ACC112 (cell line): Measurements from ENCODE around the gene MTG1.

Experiments
- H2AFZ ChIP-seq: fragments of 200-600 bp; sonication (generic); one replicate; pipeline ENCODE4 v1.6.0; 2017; ENCODE audit warnings: antibody characterized with exemption, low read length; ENCODE audit not compliant: unreplicated experiment
- H3K27ac ChIP-seq: fragments of 200-600 bp; sonication (generic); 2 replicates; pipeline ENCODE4 v1.5.1; 2014; ENCODE audit warnings: low read depth, mild to moderate bottlenecking, antibody characterized with exemption, low read length, moderate library complexity
- H3K27me3 ChIP-seq: fragments of 200-600 bp; sonication (generic); 2 replicates; pipeline ENCODE4 v1.6.1; 2014; ENCODE audit warnings: mild to moderate bottlenecking, antibody characterized with exemption, low read length, moderate library complexity, mixed read lengths; ENCODE audit not compliant: insufficient read depth
- H3K36me3 ChIP-seq: fragments of 200-600 bp; sonication (generic); 2 replicates; pipeline ENCODE4 v1.6.1; 2016; ENCODE audit warnings: mild to moderate bottlenecking, antibody characterized with exemption, low read length, moderate library complexity, mixed read lengths; ENCODE audit not compliant: insufficient read depth
- H3K4me1 ChIP-seq: fragments of 200-600 bp; sonication (generic); one replicate; pipeline ENCODE4 v1.6.1; 2016; ENCODE audit warnings: low read length, mixed read lengths; ENCODE audit not compliant: insufficient read depth, unreplicated experiment, control insufficient read depth
- H3K4me3 ChIP-seq: fragments of 200-600 bp; sonication (generic); 2 replicates; pipeline ENCODE4 v1.5.1; 2014; ENCODE audit warnings: mild to moderate bottlenecking, low read depth, low read length
- H3K79me2 ChIP-seq: fragments of 200-600 bp; sonication (generic); one replicate; pipeline ENCODE4 v1.6.0; 2016; ENCODE audit warnings: low read length; ENCODE audit not compliant: control insufficient read depth, unreplicated experiment, insufficient read depth

The MTG1 gene

DNA sequence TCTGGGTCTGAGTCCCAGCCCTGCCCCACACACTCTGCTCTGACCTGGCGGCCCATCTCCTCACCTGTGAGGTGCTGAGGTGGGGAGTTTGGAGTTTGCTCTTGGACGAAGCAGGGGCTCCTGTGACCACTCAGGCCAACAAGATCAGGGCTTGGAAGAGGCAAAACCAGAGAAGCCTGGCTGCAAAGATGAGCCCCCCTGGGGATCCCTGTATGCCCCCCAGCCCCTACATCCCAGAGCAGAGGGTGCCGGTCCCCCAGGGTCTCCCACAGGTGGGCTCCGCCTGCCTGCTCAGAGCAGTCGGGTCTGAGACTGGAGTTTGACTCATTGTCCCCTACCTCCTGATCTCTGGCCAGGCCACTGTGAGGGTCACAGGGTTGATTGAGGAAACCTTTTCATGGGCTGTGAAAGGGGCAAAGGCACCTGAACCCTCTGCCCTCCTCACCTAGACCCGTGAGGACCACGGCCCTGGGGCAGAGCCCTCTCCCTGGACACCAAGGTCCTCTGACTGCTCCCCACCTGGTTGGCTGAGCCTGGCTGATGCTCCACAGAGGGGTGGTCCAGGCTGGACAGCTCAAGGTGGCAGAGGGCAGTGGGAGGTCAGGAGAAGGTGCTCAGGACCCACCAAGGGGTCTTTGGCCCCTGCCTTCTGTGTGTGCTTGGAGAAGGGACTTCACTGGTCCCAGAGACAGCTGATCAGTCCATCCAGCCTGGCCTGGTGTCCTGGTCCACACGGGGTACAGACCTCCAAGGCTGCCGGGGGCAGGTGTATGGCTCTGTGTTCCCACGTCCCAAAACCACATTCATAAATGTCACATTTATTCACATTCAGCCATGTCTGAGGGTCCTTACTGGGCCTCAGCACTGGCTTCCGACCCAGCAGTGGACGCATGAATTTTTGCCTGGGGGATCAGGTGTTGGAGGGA lies 50.6 kb downstream of the MTG1 start:
- H3K79me2 ChIP-seq = no peaks in the 10 kb centered on the region
- no peak overlapping the region for H3K4me3 ChIP-seq
- no peaks in the 10 kb centered on the region for H3K27me3 ChIP-seq
- no peak overlapping the region for H3K27ac ChIP-seq
- no peak overlapping the region for H2AFZ ChIP-seq
- H3K36me3 ChIP-seq = no peaks in the 10 kb centered on the region; the same call in 1 of the 2 replicates
- H3K4me1 ChIP-seq = no peaks in the 10 kb centered on the region

- Histone ChIP-seq H3K36me3 (no peaks in the 10 kb centered on the region; the same call in 1 of the 2 replicates), H3K4me3 (no peak overlapping the region), H3K27ac (no peak overlapping the region), H3K4me1 (no peaks in the 10 kb centered on the region), H2AFZ (no peak overlapping the region), H3K79me2 (no peaks in the 10 kb centered on the region), H3K27me3 (no peaks in the 10 kb centered on the region)
Observed at GRCh38 chr10:133445268-133445732, 51.3 kb downstream of the MTG1 start.

- no peaks in the 10 kb centered on the region for H3K4me1 ChIP-seq
- no peaks in the 10 kb centered on the region for H3K79me2 ChIP-seq
- H3K27me3 ChIP-seq = no peaks in the 10 kb centered on the region
- no peak overlapping the region for H3K4me3 ChIP-seq
- H2AFZ ChIP-seq = no peak overlapping the region
- H3K27ac ChIP-seq = no peak overlapping the region
- no peaks in the 10 kb centered on the region; the same call in 1 of the 2 replicates for H3K36me3 ChIP-seq
Observed at GRCh38 chr10:133445751-133446708, 52.1 kb downstream of the MTG1 start.

DNA sequence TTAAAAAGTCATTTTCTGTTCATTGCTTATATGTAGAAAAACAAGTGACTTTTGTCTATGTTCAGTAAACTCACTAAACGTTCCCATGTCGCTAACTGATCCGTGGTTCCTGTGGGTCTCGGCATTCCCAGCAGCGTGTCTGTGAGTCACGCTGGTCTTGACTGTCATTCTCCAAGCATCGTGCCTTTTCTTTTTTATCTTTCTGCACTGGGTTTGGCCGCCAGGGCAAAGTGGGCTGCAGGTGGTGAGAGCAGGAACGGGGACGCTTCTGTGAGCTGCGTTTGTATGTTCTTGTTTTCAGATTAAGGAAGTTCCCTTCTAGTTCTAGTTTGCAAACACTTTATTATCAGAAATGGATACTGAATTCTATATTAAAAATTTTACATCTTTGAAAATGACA lies 53.0 kb downstream of the MTG1 start:
- Histone ChIP-seq H3K36me3 (no peaks in the 10 kb centered on the region; the same call in 1 of the 2 replicates), H3K27ac (no peak overlapping the region), H3K4me3 (no peak overlapping the region), H3K4me1 (no peaks in the 10 kb centered on the region), H3K79me2 (no peaks in the 10 kb centered on the region), H3K27me3 (no peaks in the 10 kb centered on the region), H2AFZ (no peak overlapping the region)

DNA sequence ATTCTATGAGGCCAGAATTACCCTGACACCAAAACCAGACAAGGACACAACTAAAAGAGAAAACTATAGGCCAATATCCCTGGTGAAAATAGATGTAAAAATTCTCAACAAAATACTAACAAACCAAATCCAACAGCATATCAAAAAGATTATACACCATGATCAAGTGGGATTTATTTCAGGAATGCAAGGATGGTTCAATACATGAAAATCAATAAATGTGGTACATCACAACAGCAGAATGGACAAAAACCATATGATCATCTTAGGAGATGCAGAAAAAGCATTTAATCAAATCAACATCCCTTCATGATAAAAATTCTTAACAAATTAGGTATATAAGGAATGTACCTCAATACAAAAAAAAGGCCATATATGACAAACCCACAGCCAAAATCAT lies 54.2 kb downstream of the MTG1 start:
- Histone ChIP-seq H3K79me2 (no peaks in the 10 kb centered on the region), H2AFZ (no peak overlapping the region), H3K4me3 (no peak overlapping the region)

GRCh38 chr10:133451346-133451745 lies 57.4 kb downstream of the MTG1 start:
- no peak overlapping the region for H3K27ac ChIP-seq
- no peaks in the 10 kb centered on the region for H3K27me3 ChIP-seq
- H3K4me3 ChIP-seq = no peak overlapping the region
- H3K79me2 ChIP-seq = no peaks in the 10 kb centered on the region
- H3K36me3 ChIP-seq = no peaks in the 10 kb centered on the region; the same call in 1 of the 2 replicates
- no peak overlapping the region for H2AFZ ChIP-seq
- H3K4me1 ChIP-seq = no peaks in the 10 kb centered on the region

More for the DNA sequence above, 54.2 kb downstream of the MTG1 start:
- H3K4me1 ChIP-seq = no peaks in the 10 kb centered on the region
- no peaks in the 10 kb centered on the region; the same call in 1 of the 2 replicates for H3K36me3 ChIP-seq
- H3K27ac ChIP-seq = no peak overlapping the region
- H3K27me3 ChIP-seq = no peaks in the 10 kb centered on the region

DNA sequence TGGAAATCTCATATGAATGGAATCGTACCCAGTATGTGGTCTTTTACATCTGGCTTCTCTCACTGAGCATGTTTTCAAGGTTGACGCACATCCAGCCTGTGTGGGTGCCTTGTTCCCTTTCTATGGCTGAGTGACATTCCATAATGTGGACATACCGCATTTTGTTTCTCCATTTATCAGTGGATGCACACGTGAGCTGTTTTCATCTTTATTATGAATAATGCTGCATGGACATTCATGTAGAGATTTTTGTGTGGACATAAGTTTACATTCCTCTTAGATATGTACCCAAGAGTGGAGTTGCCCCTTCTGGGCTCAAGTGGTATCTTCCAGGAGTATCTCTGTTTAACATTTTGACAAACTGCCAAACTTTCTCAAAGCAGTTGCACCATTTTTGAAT lies 58.5 kb downstream of the MTG1 start:
- Histone ChIP-seq H3K36me3 (no peaks in the 10 kb centered on the region), H3K27me3 (no peaks in the 10 kb centered on the region), H3K79me2 (no peaks in the 10 kb centered on the region), H3K4me1 (no peaks in the 10 kb centered on the region), H3K27ac (no peak overlapping the region), H3K4me3 (no peak overlapping the region), H2AFZ (no peak overlapping the region)

GRCh38 chr10:133453516-133454203 lies 59.7 kb downstream of the MTG1 start, which contains the start of gene SCART1:
SCART1 (plus strand) TSS chr10:133453945; CDS start chr10:133453998, 53 bp downstream.
- H3K27ac ChIP-seq = no peak within 1 kb of the TSS
- no peaks in the 10 kb centered on the region for H3K36me3 ChIP-seq
- H2AFZ ChIP-seq = no peak within 1 kb of the TSS
- no peaks in the 10 kb centered on the region for H3K27me3 ChIP-seq
- H3K4me1 ChIP-seq = no peaks in the 10 kb centered on the region
- no peaks in the 10 kb centered on the region for H3K79me2 ChIP-seq
- no peak within 1 kb of the TSS for H3K4me3 ChIP-seq

- Histone ChIP-seq H3K27ac (no peak overlapping the region), H3K79me2 (no peaks in the 10 kb centered on the region), H3K36me3 (no peaks in the 10 kb centered on the region), H3K27me3 (no peaks in the 10 kb centered on the region), H2AFZ (no peak overlapping the region), H3K4me1 (no peaks in the 10 kb centered on the region), H3K4me3 (no peak overlapping the region)
Observed at GRCh38 chr10:133454204-133454893, 60.4 kb downstream of the MTG1 start.
